Progenitor cell of endocrine pancreas (in vitro differentiated cells): ENCODE data around the gene ABTB2. TPM values are rescaled to one million over a fixed set of nuclear protein-coding genes. Genes with fewer than 3 reads are reported as not detected.

ENCODE experiments used
- DNase-seq: peaks from one replicate; pipeline ENCODE4 v3.0.0; 2021; ENCODE audit warnings: low spot score; ENCODE audit not compliant: unreplicated experiment
- H3K27ac Mint-ChIP-seq: 2 replicates; pipeline ENCODE4 v1.8.0; 2021; ENCODE audit warnings: mild to moderate bottlenecking, moderate library complexity, mixed read lengths
- H3K27me3 Mint-ChIP-seq: 2 replicates; pipeline ENCODE4 v1.8.0; 2021; ENCODE audit warnings: mixed read lengths
- H3K36me3 Mint-ChIP-seq: 2 replicates; pipeline ENCODE4 v1.8.0; 2022; ENCODE audit warnings: mixed read lengths; ENCODE audit not compliant: insufficient read depth
- H3K4me1 Mint-ChIP-seq: 2 replicates; pipeline ENCODE4 v1.8.0; 2021; ENCODE audit warnings: low read depth, mixed read lengths
- H3K4me3 Mint-ChIP-seq: 2 replicates; pipeline ENCODE4 v1.8.0; 2021; ENCODE audit warnings: low read depth, mild to moderate bottlenecking, moderate library complexity, mixed read lengths
- H3K9me3 Mint-ChIP-seq: 2 replicates; pipeline ENCODE4 v1.8.0; 2021; ENCODE audit warnings: low read depth, mixed read lengths
- total RNA-seq: library from RNA; stranded (reverse); gene quantifications from 2 replicates; pipeline ENCODE4 v1.2.1, GENCODE V29; 2021
- TF ChIP-seq, protein P1 (sequence below): fragments of 200-600 bp; sonication (generic); IDR thresholded peaks from one replicate; pipeline ENCODE4 v1.5.0; 2021; ENCODE audit warnings: antibody characterized with exemption, mild to moderate bottlenecking; ENCODE audit not compliant: unreplicated experiment

Gene ABTB2
- total RNA-seq, 1 donor from 2014 or later, result 19.5 TPM

DNA sequence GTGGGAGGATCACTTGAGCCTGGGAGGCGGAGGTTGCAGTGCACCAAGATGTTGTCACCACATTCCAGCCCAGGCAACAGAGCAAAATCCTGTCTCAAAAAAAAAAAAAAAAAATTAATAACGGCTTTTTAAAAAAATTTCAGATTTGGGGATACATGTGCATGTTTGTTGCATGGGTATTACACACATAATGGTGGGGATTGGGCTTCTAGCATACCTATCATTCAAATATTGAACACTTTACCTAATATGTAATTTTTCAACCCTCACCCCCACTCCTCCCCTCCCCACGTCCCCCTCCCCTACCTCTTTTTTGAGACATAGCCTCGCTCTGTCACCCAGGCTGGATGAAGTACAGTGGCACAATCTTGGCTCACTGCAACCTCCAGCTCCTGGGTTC lies 40.1 kb downstream of the ABTB2 start:
- Mint-ChIP-seq H3K27ac (no peak overlapping the region), H3K27me3 (no peaks in the 10 kb centered on the region), H3K36me3 (no peaks in the 10 kb centered on the region), H3K4me1 (peaks cover 10% of the 10 kb centered on the region), H3K9me3 (no peaks in the 10 kb centered on the region), H3K4me3 (no peak overlapping the region)
- TF ChIP-seq, protein P1, sequence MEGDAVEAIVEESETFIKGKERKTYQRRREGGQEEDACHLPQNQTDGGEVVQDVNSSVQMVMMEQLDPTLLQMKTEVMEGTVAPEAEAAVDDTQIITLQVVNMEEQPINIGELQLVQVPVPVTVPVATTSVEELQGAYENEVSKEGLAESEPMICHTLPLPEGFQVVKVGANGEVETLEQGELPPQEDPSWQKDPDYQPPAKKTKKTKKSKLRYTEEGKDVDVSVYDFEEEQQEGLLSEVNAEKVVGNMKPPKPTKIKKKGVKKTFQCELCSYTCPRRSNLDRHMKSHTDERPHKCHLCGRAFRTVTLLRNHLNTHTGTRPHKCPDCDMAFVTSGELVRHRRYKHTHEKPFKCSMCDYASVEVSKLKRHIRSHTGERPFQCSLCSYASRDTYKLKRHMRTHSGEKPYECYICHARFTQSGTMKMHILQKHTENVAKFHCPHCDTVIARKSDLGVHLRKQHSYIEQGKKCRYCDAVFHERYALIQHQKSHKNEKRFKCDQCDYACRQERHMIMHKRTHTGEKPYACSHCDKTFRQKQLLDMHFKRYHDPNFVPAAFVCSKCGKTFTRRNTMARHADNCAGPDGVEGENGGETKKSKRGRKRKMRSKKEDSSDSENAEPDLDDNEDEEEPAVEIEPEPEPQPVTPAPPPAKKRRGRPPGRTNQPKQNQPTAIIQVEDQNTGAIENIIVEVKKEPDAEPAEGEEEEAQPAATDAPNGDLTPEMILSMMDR, result no peak
- no peak for DNase-seq

- Mint-ChIP-seq H3K4me1 (peaks cover 10% of the 10 kb centered on the region), H3K9me3 (no peaks in the 10 kb centered on the region), H3K27me3 (no peaks in the 10 kb centered on the region), H3K36me3 (no peaks in the 10 kb centered on the region), H3K4me3 (no peak overlapping the region), H3K27ac (peak overlapping the region; percentile 33)
- no peak for DNase-seq
- TF ChIP-seq, protein P1, result no peak
Observed at GRCh38 chr11:34317036-34317360, 40.8 kb downstream of the ABTB2 start.

GRCh38 chr11:34316347-34317035 lies 41.3 kb downstream of the ABTB2 start:
- Mint-ChIP-seq H3K4me3 (no peak overlapping the region), H3K27me3 (no peaks in the 10 kb centered on the region), H3K4me1 (peaks cover 10% of the 10 kb centered on the region), H3K9me3 (no peaks in the 10 kb centered on the region), H3K36me3 (no peaks in the 10 kb centered on the region), H3K27ac (peak overlapping the region; percentile 33)
- no peak for DNase-seq
- TF ChIP-seq, protein P1, result no peak

DNA sequence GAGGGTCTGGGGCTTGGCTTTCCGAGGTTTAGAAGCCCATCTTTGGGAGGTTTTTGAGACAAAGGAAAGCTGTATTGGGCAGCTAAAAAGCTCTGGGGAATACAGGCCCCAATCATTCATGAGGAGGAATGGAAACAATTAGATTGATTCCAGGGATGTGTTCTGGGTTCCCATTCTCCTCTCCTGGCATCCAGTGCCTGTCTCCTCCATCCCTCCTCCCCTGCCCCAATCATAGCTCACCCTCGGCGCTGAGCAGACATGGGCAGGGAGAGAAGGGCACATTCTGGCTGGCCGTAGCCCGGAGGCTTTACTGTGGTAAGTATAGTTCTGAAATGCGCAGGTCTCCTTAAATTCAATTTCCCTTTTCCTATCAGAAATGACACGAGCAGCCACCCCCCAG lies 42.4 kb downstream of the ABTB2 start:
- H3K36me3 Mint-ChIP-seq, result no peaks in the 10 kb centered on the region
- no peak overlapping the region for H3K27ac Mint-ChIP-seq
- no peaks in the 10 kb centered on the region for H3K9me3 Mint-ChIP-seq
- H3K4me3 Mint-ChIP-seq, result no peak overlapping the region
- H3K27me3 Mint-ChIP-seq, result peaks cover 4% of the 10 kb centered on the region
- TF ChIP-seq, protein P1, result no peak
- peaks cover 11% of the 10 kb centered on the region for H3K4me1 Mint-ChIP-seq
- DNase-seq, result no peak

DNA sequence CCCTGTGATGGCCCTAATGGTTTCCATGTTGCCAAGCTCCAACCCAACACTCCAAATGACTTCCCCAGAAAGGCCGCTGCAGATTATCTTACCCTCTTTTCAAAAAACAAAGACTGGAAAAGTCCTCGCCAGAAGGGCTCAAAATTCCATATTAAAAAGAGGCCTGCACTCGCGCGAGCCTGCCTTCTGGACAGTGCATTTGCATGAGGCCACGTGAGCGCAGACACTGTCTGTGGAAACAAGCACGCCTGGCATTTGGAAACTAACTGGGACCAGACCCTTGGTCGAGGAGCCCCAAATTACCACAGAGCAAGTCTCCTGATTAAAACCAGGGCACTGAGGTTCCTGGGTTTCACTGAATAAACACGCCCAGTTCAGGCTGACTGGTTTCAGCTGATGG lies 42.9 kb downstream of the ABTB2 start:
- TF ChIP-seq, protein P1, result no peak

More for the DNA sequence above, 42.9 kb downstream of the ABTB2 start:
- Mint-ChIP-seq H3K27ac (no peak overlapping the region), H3K4me1 (peaks cover 11% of the 10 kb centered on the region), H3K36me3 (no peaks in the 10 kb centered on the region), H3K27me3 (peaks cover 8% of the 10 kb centered on the region), H3K9me3 (no peaks in the 10 kb centered on the region), H3K4me3 (no peak overlapping the region)
- no peak for DNase-seq
